Astrocyte (in vitro differentiated cells and primary cell): ENCODE results near the gene DPH1.

Experiments
- EZH2 ChIP-seq: IDR thresholded peaks from 2 replicates; pipeline ENCODE4 v1.6.1; 2012; ENCODE audit warnings: mild to moderate bottlenecking, low read length, inconsistent platforms; ENCODE audit not compliant: insufficient read depth
- TF ChIP-seq, protein P1 (sequence below): IDR thresholded peaks from 2 replicates; pipeline ENCODE4 v1.5.1; 2011; ENCODE audit warnings: low read depth, mild to moderate bottlenecking, inconsistent platforms, low read length, moderate library complexity; ENCODE audit not compliant: insufficient read depth

DNA sequence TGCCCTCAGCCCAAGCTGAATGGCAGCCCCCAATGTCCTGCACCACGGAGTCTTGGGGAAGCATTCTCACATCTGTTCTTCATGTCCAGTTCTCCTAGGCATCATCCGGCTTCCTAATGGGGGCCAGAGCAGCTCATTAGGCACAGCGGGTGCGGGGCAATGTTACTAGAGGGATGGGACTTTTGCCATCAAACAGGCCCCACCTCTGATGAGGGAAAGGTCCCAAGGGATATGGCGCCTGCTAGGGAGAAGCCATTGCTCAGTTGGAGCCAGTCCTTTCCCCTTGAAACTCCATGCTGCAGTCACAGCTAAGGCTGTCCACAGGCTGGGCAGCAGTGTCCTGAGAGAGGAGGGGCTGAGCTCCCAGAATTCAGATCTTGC, 1.7 kb upstream of the DPH1 start:
- TF ChIP-seq, protein P1, sequence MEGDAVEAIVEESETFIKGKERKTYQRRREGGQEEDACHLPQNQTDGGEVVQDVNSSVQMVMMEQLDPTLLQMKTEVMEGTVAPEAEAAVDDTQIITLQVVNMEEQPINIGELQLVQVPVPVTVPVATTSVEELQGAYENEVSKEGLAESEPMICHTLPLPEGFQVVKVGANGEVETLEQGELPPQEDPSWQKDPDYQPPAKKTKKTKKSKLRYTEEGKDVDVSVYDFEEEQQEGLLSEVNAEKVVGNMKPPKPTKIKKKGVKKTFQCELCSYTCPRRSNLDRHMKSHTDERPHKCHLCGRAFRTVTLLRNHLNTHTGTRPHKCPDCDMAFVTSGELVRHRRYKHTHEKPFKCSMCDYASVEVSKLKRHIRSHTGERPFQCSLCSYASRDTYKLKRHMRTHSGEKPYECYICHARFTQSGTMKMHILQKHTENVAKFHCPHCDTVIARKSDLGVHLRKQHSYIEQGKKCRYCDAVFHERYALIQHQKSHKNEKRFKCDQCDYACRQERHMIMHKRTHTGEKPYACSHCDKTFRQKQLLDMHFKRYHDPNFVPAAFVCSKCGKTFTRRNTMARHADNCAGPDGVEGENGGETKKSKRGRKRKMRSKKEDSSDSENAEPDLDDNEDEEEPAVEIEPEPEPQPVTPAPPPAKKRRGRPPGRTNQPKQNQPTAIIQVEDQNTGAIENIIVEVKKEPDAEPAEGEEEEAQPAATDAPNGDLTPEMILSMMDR, result no peak
- TF ChIP-seq EZH2, result no peak
